Fibroblast of upper back skin (primary cell): ENCODE results near the gene ZNF491.
"Not testable (repeated sequence)": the region's sequence is repeated elsewhere in the genome, so short reads cannot be mapped to it uniquely, and the experiment has no call there.

ENCODE experiments used
- DNase-seq: peaks from one replicate; pipeline ENCODE4 v3.0.0-alpha.2; 2013

The ZNF491 gene

GRCh38 chr19:11807099-11807380, 8.7 kb downstream of the ZNF491 start:
- no peak for DNase-seq

DNA sequence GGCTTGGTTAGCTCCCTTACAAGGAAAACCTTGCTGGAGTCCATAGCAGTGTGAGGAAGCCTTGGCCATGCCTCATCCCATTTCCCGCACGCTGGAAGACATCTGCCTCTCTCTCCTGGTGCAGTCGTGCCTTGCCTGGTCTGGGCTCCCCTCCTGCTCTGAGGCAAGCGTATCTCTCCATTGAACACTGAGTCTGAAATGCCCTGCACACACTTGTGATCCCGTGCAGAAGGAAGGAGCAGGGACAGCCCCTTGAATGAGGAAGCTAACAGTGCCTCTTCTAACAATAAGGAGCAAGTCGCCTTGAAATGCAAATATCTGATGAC, 15.3 kb downstream of the ZNF491 start:
- no peak for DNase-seq

GRCh38 chr19:11814029-11814699, 15.8 kb downstream of the ZNF491 start, which contains the start of gene ZNF440:
Gene ZNF440, plus strand, starts transcription at chr19:11814273. Its CDS starts 175 bp downstream, at chr19:11814448.
- peak; percentile 91 for DNase-seq

DNA sequence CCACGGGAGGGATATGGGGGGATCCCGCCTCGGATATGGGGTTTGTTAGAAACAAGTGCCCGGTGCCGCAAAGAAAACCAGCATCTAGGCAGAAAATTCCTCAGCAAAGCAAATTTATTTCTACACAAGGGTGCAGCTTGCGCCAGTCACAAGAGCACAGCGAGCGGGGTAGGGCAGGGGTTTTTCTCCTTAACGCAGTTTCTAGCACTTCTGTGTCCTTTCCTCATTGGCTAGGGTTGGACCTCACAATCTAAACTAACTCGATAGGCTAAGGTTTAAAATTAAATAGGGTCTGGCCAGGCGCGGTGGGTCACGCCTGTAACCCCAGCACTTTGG, 16.3 kb downstream of the ZNF491 start:
- DNase-seq = peak; percentile 17

DNA sequence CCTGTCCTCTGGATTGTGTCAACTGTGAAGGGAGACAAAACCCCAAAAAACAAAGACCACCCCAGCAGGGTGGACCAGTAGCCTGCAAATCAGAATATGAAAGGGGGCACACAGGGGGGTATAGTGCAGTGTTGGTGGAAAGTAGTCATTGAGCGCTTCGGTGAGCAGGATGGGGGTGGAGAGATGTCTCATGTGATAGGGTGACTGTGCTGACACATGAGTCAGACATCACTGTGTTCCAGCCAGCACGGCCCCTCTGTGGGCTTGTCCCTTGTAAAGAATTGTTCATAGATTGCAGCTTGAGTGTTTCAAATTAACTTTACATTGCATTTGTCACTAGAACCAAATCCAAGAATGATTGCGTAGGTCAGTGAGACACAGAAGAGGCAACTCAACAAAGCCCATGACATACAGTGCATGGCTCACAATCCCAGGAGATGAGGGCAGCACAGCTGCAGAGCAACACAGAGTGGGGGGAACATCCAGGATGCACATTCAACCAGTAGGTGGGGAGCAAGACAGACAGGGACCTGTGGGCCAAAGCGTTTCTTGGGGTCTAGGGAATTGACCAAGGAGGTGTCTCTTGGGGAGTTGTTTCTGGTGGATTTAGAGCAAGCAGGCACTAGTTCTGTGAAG, 23.3 kb downstream of the ZNF491 start:
- peak; percentile 18 for DNase-seq

DNA sequence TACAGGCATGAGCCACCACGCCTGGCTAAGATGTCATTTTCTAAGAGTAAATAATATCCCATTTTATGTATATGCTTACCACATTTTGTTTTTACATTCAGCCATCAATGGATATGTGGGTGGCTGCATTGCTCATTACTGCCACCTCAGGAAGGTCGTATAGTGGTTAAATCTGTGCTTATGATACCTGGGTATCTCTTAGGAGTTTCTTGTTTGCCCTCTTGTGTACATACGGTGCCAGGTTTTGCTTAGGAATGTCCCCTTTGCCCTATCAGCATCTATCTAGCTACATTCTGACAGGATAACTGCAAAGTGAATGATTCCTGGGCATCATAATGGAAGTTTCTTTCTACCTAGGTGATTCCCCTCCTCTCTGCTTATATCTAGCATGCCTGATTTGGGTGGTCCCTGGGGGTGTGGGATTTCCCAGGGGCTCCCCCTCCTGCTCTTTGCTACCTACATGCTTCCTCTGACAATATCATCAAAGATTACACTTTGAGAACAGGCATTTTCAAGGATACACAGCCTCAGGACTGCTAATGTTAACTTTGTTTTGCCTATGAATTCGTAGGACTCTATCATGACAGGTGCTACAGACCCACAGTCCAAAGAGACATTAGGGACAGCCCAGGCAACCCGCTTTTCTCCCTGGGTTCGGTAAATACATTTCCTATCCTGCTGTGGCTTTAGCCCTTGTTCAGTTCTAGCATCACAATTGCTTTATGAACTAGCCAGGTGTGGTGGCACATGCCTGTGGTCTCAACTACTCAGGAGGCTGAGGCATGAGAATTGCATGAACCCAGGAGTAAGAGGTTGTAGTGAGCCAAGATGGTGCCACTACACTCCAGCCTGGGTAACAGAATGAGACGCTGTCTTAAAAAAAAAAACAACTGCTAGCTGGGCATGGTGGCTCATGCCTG, 30.9 kb downstream of the ZNF491 start:
- not testable (repeated sequence) for DNase-seq

DNA sequence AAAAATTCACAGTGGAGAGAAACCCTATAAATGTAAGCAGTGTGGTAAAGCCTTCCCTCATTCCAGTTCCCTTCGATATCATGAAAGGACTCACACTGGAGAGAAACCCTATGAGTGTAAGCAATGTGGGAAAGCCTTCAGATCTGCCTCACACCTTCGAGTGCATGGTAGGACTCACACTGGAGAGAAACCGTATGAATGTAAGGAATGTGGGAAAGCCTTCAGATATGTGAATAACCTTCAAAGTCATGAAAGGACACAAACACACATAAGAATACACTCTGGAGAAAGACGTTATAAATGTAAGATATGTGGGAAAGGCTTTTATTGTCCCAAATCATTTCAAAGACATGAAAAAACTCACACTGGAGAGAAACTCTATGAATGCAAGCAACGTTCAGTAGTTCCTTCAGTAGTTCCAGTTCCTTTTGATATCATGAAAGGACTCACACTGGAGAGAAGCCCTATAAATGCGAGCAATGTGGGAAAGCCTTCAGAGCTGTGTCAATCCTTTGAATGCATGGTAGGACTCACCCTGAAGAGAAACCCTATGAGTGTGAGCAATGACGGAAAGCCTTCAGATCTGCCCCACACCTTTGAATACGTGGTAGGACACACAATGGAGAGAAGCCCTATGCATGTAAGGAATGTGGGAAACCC, 34.1 kb downstream of the ZNF491 start:
- no peak for DNase-seq

GRCh38 chr19:11833541-11833940, 35.2 kb downstream of the ZNF491 start:
- DNase-seq = peak; percentile 0

DNA sequence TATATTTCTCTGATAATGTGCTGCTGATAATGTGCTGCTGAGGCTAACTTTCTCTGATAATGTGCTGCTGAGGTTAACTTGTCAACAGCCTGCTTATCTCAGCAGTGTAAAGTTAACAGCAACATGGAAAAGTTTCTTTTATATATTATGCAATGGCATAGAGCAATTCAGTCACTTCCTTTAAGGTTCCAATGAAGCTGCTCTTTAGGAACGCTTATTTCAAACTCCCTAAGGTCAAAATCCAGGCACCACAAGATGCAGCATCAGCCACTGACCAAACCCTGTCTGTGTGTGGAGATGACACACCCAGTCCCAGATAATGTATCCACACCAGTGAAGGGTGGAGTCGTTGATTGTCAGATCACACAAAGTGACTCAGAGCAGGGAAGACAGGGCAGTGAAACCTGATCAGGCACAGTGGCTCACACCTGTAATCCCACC, 37.3 kb downstream of the ZNF491 start:
- not testable (repeated sequence) for DNase-seq

- no peak for DNase-seq
These were observed 45.4 kb downstream of the ZNF491 start for GRCh38 chr19:11843722-11844121.

- DNase-seq = not testable (repeated sequence)
These were observed 49.3 kb downstream of the ZNF491 start for GRCh38 chr19:11847615-11848014.

GRCh38 chr19:11848200-11848593, 49.9 kb downstream of the ZNF491 start:
- no peak for DNase-seq

DNA sequence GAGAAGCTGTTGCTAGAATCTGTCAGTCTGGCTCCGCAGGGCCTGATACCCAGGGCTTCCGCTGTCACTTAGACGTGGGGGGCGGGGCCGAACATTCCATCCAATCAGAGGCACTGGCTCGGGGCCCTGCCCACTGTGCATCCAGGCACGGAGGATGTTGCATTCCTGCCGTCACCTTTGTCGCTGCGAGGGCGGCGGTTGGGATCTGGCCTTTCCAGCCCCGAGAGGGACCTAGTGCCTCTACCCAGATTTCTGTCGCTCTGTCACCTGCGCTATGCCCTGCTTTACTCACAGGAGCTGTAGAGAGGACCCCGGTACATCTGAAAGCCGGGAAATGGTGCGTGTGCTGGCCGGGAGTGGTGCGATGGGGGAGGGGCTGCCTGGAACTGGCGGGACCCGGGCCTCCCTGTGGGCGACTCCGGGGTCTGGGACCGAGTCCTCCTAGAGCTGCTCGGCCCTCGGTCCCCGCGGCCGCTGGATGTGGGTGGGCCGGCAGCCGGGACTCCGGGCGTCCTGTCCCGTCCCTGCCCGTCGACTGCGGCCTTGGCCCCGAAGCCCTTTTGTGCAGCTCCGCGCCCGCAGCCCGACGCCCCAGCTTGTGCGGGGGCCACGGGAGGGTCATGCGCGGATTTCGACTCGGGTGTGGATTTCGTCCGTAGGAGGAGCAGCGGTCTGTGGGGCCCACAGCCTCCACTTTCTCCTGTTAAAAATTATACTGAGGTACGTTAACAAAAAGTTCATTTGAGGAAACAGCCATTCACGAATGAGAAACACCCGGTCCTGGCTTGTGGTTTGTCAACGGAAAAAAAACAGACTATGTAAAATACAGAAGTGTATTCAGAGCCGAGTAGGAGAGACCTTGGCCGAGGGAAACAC, 50.5 kb downstream of the ZNF491 start, which contains the start of gene ZNF439:
Gene ZNF439, plus strand, starts transcription at position 133 of the 876 bp plus-strand sequence. Its CDS starts 142 bp downstream, at position 275.
- DNase-seq = peak; percentile 74

DNA sequence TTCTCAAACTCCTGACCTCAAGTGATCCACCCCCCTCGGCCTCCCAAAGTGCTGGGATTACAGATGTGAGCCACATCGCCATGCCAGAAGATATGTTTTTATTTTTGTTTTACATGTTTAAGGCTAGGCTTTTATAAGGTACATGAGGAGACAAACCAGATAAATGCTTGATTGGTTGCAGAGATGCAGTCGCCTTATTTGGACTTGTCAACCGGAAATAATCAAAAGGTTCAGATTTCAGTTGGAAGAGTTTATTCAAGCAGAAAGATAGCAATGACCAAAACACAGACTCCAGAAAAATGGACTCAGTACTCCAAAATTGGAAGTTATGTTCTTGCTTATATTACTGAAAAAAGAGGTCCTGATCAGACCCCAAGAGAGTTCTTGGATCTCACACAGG, 52.0 kb downstream of the ZNF491 start:
- not testable (repeated sequence) for DNase-seq

- no peak for DNase-seq
These were observed 55.0 kb downstream of the ZNF491 start for GRCh38 chr19:11853358-11853757.

GRCh38 chr19:11856596-11857250, 58.4 kb downstream of the ZNF491 start:
- DNase-seq = no peak
